ENCODE results near the gene NMBR.
"Not testable (repeated sequence)": the region's sequence is repeated elsewhere in the genome, so short reads cannot be mapped to it uniquely, and the experiment has no call there.

The NMBR gene

DNA sequence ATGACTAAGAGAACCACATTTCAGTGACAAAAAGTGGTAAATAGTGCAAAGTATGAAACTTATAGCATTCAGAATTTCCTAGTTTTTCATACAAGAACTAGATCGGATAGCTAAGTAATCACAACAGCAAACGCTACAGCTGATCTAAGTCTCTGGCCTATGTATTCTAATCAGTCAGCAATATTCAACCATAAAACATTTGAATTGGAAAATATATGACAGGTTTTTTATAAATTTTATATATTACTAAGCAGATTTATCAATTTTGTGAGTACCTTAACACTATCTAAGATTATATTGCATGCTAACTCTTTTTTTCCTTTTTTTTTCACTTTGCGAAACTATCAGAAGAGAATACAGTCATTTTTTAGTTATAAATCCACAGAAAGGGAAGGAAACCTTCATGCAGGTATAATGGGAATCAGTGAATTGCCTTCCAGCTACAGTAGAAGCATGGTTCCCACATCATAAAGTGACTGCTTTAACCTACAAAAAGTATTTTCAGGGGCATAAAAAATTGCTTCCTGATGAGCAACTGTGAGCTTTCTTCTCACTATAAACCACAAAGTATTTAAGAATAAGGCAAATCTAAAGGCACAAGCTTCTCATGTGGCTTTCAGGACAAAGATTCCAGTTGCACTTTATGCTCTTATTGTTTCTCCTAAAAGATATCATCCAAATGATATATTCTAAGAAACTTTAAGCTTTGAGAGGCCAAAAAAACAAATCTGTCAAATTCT, 88.2 kb downstream of the NMBR start:
- no peak for DNase-seq (ENCODE audit: low read depth in 2 of 2)

- DNase-seq (ENCODE audit: low read depth in 2 of 2) = no peak
Observed at GRCh38 chr6:142055219-142055618, 91.7 kb downstream of the NMBR start.

DNA sequence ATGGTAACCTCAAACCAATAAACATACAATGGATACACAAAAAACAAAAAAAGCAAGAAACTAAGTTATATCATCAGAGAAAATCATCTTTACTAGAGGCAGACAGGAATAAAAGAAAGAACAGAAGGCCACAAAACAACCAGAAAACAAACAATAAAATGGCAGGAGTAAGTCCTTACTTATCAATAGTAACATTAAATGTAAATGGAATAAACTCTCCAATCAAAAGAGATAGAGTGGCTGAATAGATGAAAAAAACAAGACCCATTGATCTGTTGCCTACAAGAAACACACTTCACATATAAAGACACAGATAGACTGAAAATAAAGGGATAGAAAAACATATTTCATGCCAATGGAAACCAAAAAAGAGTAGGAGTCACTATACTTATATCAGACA, 95.5 kb downstream of the NMBR start:
- DNase-seq (ENCODE audit: low read depth in 2 of 2) = no peak

DNA sequence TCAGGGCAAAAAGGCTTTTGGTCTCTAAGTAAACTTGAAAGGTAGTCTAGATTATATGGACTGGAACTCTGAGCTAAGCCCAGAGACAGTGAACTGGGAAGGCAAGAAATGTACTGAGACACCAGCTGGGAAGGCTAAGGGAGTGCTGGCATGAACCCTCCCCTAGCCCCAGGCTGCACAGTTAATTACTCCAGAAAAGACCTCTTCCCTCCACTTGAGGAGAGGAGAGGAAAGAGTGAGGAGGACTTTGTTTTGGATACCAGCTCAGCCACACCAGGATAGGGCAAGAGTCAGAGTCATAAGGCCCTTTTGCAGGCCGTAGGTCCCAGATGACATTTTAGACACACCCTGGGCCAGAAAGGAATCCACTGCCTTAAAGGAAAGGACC, 98.3 kb downstream of the NMBR start:
- no peak for DNase-seq (ENCODE audit: low read depth in 2 of 2)

GRCh38 chr6:142047934-142048592, 98.9 kb downstream of the NMBR start:
- DNase-seq (ENCODE audit: low read depth in 2 of 2) = no peak

- DNase-seq (ENCODE audit: low read depth in 2 of 2) = peak; percentile 58 to 71
Observed at GRCh38 chr6:142045380-142046278, 101.3 kb downstream of the NMBR start.

GRCh38 chr6:142035890-142036289, 111.0 kb downstream of the NMBR start:
- DNase-seq (ENCODE audit: low read depth in 2 of 2) = no peak

- DNase-seq (ENCODE audit: low read depth in 2 of 2) = no peak
Observed at GRCh38 chr6:142031035-142031434, 115.9 kb downstream of the NMBR start.

- no peak for DNase-seq (ENCODE audit: low read depth in 2 of 2)
Observed at GRCh38 chr6:142030115-142030619, 116.8 kb downstream of the NMBR start.

- no peak for DNase-seq (ENCODE audit: low read depth in 2 of 2)
Observed at GRCh38 chr6:142028527-142028926, 118.4 kb downstream of the NMBR start.

GRCh38 chr6:142027804-142028203, 119.1 kb downstream of the NMBR start:
- not testable (repeated sequence) for DNase-seq (ENCODE audit: low read depth in 2 of 2)

DNA sequence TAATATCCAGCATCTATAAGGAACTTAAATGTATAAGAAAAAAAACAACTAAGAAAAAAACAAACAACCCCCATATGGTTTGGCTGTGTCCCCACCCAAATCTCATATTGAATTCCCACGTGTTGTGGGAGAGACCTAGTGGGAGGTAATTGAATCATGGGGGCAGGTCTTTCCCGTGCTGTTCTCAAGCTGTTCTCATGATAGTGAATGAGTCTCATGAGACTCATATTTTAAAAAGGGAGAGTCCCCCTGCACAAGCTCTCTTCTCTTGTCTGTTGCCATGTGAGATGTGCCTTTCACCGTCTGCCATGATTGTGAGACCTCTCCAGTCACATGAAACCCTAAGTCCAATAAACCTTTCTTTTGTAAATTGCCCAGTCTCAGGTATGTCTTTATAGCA, 119.8 kb downstream of the NMBR start:
- no peak for DNase-seq (ENCODE audit: low read depth in 2 of 2)

DNA sequence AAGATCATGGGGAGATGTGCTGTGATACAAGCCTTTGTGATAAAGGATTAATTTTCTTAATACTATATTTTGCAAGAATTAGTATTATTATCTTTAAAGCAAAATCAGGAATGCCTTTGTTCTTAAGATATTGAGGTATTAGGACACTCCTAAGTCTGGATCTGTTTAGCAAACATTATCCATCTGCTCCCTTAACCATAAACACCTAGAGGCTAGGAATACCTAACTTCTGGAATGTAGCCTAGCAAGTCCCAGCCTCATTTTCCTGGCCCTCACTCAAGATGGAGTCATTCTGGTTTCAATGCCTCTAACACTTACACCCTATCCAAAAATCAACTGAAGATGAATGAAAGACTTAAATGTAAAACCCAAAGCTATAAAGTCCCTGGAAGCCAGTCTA, 120.5 kb downstream of the NMBR start:
- no peak for DNase-seq (ENCODE audit: low read depth in 2 of 2)

Measured in fibroblast of skin of left biceps (primary cell).